ENCODE data around the gene PICK1.
"Not testable (repeated sequence)": the region's sequence is repeated elsewhere in the genome, so short reads cannot be mapped to it uniquely, and the experiment has no call there.

The PICK1 gene

GRCh38 chr22:38031491-38031890 lies 25.7 kb upstream of the PICK1 start:
- no peak for DNase-seq

- DNase-seq, result peak; percentile 78
These were observed 24.3 kb upstream of the PICK1 start for GRCh38 chr22:38032681-38033521.

- no peak for DNase-seq
These were observed 23.5 kb upstream of the PICK1 start for GRCh38 chr22:38033522-38034277.

- peak; percentile 88 for DNase-seq
These were observed 22.8 kb upstream of the PICK1 start for GRCh38 chr22:38034278-38034882.

GRCh38 chr22:38034884-38035529 lies 22.2 kb upstream of the PICK1 start:
- no peak for DNase-seq

DNA sequence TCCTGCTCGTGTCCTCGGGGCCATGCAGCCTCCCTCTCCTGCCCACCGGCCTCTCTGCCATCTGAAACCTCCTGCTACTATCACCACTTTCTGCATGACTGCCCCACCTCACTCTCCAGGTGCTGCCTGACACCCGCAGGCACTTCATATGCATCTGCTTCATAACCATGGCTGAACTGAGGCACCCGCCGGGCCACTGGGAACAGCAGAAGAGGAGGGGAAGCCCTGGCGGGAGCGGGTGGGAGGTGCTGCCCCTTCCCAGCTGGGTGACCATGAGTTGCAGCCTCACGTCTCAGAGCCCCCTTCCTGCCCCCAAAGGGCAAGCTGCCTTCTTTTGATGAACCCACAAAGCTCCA lies 21.7 kb upstream of the PICK1 start:
- DNase-seq, result no peak

- DNase-seq, result no peak
These were observed 20.7 kb upstream of the PICK1 start for GRCh38 chr22:38036392-38037062.

GRCh38 chr22:38037367-38038150 lies 19.6 kb upstream of the PICK1 start:
- not testable (repeated sequence) for DNase-seq

DNA sequence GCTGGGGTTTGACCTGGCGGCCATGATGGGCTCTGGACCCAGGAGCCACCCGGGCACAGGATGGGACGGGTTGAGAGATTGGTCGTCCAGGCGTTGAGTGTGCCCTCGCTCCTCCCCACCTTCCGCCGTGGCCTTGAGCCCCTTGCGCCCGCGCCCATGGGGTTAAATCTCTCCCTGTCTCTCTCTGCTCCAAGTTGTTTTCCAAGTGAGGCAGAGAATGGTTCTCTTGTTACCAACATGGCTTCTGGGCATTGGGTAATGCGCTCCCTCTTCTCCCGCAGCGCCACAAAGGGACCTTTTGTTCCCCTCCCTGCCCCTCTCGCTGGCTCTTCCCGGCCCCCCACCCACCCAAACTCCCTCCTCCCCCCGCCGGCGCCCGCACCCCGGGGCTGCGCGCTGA lies 18.8 kb upstream of the PICK1 start:
- DNase-seq, result no peak

DNA sequence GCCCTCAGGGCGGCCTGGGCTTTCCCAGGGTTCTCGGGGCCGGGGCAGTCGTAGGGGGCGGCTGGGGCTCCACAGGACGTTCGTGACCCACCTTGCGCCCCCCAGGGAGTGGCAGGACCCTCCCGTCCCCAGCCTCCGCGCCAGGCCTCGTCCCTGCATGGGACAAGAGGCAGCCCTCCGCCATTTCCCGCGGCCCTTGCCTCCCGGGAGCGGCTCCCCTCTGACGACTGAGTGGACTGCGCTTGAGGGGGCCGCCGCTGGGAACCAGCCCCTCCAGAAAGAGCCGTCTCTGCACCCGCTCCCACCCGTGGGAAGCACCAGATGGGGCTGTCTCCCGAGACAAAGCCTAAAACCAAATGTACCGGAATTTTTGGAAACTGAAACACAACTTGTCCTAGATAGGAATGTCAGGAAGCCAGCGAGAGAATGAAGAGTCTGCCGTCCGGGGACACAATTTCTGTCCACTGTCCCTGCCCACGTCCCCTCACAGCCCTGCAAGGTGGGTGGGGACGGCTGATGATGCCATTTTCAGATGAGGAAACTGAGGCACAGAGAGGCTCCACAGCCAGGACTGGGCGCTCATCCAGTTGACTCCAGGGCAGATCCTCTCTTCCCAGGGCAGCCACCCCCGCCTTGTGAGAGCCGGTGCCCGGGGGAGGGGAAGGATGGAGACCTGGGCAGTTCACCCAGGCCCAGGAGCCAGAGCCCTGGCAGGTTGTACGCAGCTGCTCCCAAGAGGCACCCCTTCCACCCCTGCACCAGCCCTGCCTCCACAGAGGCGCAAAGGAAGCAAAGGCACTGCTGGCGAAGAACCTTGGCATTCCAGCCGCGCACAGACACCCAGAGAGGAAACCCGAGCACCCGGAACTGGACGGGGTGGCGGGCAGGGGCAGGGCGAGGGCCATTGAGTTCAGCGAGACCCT lies 18.1 kb upstream of the PICK1 start:
- DNase-seq, result no peak

DNA sequence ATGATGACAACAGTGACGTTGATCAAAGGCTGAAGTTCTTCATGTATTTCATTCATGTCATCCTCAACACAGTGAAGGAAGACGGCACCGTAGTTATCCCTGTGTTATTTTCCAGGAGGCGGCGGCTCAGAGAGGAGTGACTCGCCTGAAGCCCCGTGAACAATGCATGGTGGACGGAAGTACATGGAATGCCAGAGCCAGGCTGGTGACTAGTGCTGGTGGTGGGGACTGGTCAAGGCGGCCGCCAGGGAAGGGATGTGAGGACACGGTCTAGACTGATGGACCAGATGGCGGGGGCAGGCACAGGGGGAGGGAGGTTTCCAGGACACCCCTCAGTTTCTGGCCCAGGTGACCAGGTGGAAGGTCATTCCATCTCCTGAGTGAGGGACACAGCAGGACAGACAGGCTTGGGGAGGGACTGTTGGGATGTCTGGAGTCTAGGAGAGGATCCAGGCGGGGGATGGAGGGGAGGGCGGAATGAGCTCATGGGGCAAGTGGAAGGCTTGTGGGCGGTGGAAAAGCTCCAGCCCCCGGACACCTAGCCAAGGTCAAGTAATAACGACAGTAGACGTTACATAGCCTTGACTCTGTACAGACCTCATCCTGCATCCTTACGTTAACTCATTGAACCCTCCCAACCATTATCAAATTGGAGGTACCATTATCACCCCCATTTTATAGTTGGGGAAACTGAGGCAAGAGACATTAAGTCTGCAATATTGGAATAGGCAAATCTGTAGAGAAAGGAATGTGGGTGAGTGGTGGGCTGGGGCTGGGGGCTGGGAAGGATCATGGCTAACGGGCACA lies 16.0 kb upstream of the PICK1 start:
- DNase-seq, result no peak

- no peak for DNase-seq
These were observed 15.3 kb upstream of the PICK1 start for GRCh38 chr22:38041760-38042487.

GRCh38 chr22:38042488-38042790 lies 14.8 kb upstream of the PICK1 start:
- DNase-seq, result no peak

GRCh38 chr22:38043151-38044039 lies 13.8 kb upstream of the PICK1 start:
- DNase-seq, result no peak

DNA sequence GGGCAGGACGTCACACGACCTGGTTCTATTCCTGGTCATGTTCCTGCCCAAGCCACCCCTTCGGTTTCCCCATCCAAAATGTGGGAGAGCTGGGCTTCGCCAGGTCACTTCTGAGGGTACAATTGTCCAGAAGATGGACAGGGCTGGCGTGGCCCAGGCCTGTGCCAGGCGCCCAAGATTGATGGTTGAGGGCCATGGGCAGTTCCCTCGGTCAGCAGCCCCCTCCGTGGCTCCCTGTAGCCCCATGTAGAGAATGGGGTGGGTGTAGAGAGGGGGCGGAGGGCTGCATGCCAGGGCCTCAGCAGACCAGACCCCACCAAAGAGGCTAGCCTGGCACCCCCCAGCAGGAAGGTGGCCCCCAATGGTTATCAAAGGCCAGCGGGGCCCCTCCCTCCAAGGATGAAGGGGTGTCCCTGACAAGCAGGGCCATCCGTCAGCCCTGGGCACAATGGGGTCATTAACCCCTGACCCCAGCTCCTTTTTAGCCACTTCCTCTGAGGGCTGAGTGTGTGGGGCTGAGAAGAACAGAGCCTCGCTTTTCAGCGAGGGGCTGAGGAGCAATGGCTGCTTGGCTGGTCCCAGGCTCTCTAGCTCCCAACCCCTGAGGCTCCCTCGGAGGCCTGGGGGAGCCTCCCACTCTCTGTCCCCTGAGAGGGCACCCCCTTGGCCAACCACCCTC lies 11.0 kb upstream of the PICK1 start:
- no peak for DNase-seq

DNA sequence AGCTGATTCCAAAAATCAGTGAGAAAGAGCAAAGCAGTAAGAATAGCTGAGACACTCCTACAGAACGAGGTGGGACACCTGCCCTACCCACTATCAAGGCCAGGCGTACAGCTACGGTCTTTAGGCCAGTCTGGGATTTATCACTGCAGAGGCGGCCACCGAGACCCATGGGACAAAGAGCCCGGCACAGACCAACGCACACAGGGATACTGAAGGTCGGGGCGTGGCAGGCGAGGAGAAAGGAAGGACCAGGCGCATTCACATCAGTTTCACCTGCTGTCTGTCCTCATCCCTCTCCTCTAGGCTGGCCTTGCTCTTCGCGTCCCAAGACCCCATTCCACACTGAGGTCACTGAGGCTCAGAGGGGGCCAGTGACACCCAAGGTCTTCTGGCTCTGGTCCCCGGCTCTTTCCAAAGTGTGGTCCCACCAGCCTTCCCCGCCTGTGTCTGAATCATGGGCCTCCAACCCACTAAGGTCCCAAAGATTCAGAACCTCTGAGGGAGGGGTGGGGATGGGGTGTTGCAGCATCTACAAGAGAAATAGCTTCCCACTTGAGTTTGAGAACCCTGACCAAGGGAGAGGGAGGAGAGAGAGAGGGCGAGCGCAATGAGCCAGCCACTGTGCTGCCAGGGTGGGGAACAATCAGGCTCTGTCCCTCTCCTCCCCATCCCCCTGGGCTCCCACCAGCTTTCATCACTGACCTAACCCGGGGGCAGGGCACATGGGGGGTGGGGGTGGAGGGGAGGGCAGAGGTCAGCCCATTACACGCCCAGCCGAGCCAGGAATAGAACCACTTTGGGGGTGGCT lies 7.2 kb upstream of the PICK1 start:
- DNase-seq, result no peak

DNA sequence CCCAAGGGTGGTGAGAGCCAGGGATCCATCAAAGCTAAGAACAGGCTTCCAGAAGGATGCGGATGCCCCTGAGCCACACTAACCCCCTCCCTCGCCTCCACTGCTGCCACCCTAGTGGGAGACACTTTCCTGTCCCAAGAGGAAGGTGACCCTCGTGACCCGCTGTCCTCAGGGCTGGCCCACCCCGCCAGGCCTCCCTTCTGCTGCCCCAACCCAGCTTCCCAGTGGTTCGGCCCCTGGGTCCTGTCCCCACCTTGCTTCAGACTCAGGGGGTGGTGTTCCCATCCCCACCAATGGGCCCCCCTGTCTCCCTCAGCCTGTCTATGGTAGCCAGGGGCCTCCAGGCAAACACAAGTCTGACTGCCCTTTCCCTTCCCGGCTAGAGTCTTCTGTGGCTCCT lies 6.5 kb upstream of the PICK1 start:
- DNase-seq, result no peak

All from HCEC 1CT (cell line).